OCI-LY1 (cell line): ENCODE data around the gene MARCKSL1.

Experiments used
- H2AFZ ChIP-seq: fragments of 200-600 bp; sonication (generic), shearing (Covaris generic); 2 replicates; pipeline ENCODE4 v1.6.0; 2014; ENCODE audit warnings: antibody characterized with exemption, mild to moderate bottlenecking, low read length
- H3F3A ChIP-seq: fragments of 200-600 bp; sonication (generic), shearing (Covaris generic); 2 replicates; pipeline ENCODE4 v1.6.0; 2014; ENCODE audit warnings: mild to moderate bottlenecking, antibody characterized with exemption, low read length, moderate library complexity; ENCODE audit not compliant: insufficient read depth
- H3K27ac ChIP-seq: fragments of 200-600 bp; sonication (generic); 2 replicates; pipeline ENCODE4 v1.5.1; 2014; ENCODE audit warnings: low read length, mixed run types, mild to moderate bottlenecking, low read depth; ENCODE audit not compliant: poor library complexity, severe bottlenecking
- H3K27me3 ChIP-seq: fragments of 200-600 bp; sonication (generic); 2 replicates; pipeline ENCODE4 v1.6.0; 2014; ENCODE audit warnings: antibody characterized with exemption, mild to moderate bottlenecking, low read length, moderate library complexity; ENCODE audit not compliant: insufficient read depth
- H3K36me3 ChIP-seq: fragments of 200-600 bp; sonication (generic); 2 replicates; pipeline ENCODE4 v1.6.1; 2014; ENCODE audit warnings: mild to moderate bottlenecking, antibody characterized with exemption, low read length, moderate library complexity, mixed read lengths; ENCODE audit not compliant: insufficient read depth
- H3K4me1 ChIP-seq: fragments of 200-600 bp; sonication (generic); 2 replicates; pipeline ENCODE4 v1.5.1; 2014; ENCODE audit warnings: mild to moderate bottlenecking, low read length, moderate library complexity; ENCODE audit not compliant: insufficient read depth, severe bottlenecking
- H3K4me2 ChIP-seq: fragments of 200-600 bp; sonication (generic), shearing (Covaris generic); 2 replicates; pipeline ENCODE4 v1.6.1; 2014; ENCODE audit warnings: low read length
- H3K4me3 ChIP-seq: fragments of 200-600 bp; sonication (generic); 2 replicates; pipeline ENCODE4 v1.5.1; 2014; ENCODE audit warnings: low read length, low read depth, mild to moderate bottlenecking, mixed read lengths; ENCODE audit not compliant: poor library complexity, severe bottlenecking
- H3K79me2 ChIP-seq: fragments of 200-600 bp; shearing (Covaris generic); 2 replicates; pipeline ENCODE4 v1.6.1; 2016; ENCODE audit warnings: mixed run types, low read length, mixed read lengths; ENCODE audit not compliant: insufficient read depth
- H3K9ac ChIP-seq: fragments of 200-600 bp; sonication (generic), shearing (Covaris generic); 2 replicates; pipeline ENCODE4 v1.6.1; 2014; ENCODE audit warnings: mild to moderate bottlenecking, low read length, mixed read lengths
- H3K9me2 ChIP-seq: fragments of 200-600 bp; sonication (generic), shearing (Covaris generic); 2 replicates; pipeline ENCODE4 v1.6.1; 2014; ENCODE audit warnings: low read depth, mild to moderate bottlenecking, low read length, mixed read lengths
- H3K9me3 ChIP-seq: fragments of 200-600 bp; shearing (Covaris generic); 2 replicates; pipeline ENCODE4 v1.6.1; 2014; ENCODE audit warnings: low read length, mixed read lengths
- H4K20me1 ChIP-seq: fragments of 200-600 bp; sonication (generic), shearing (Covaris generic); 2 replicates; pipeline ENCODE4 v1.6.0; 2016; ENCODE audit warnings: mild to moderate bottlenecking, low read length; ENCODE audit not compliant: insufficient read depth
- EZH2 ChIP-seq: fragments of 200-600 bp; sonication (generic), shearing (Covaris generic); IDR thresholded peaks from 2 replicates; pipeline ENCODE4 v1.8.0; 2017; ENCODE audit warnings: borderline replicate concordance, mixed run types, mild to moderate bottlenecking, antibody characterized with exemption, low read length, moderate library complexity, mixed read lengths
- TF ChIP-seq, protein P1 (sequence below): fragments of 200-600 bp; sonication (generic), shearing (Covaris generic); IDR thresholded peaks from 2 replicates; pipeline ENCODE4 v1.5.1; 2017; ENCODE audit warnings: mild to moderate bottlenecking, antibody characterized with exemption, low read length, moderate library complexity, mixed read lengths

The MARCKSL1 gene

DNA sequence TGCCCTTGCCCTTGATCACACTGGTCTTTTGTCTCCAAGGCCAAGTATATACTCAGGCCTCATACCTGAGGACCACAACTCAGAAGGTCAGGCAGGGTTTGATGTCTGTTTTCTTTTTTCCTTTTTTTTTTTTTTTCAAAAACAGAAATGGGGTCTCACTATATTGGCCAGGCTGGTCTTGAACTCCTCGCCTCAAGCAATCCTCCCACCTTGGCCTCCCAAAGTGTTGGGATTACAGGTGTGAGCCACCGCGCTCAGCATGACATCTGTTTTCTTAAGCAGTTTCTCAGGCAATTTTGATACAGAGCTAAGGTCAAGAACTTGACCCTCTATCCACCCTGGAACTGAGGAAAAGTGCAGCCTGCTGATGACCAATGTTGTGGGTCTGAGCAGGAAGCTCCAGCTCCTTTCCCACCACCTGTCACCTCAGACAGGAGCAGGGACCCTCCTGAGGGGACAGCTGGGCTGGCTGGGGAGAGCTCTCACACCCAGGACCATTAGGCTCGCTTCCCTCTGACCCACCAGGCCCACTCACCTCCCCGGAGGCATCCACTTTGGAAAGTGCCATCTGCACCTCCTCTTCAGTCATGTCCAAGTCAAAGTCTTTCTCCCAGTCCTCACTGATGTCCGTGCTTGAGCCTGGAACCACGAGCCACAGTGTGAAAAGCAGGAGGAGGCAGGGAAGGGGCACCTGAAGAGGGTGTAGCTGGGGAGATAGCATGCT is 32.0 kb upstream of the MARCKSL1 start:
- Histone ChIP-seq H3K36me3 (peaks cover 61% of the 10 kb centered on the region), H3K9me2 (no peaks in the 10 kb centered on the region), H3K27ac (no peak overlapping the region), H3K4me3 (no peak overlapping the region), H3K9ac (no peak overlapping the region), H4K20me1 (no peaks in the 10 kb centered on the region), H2AFZ (no peak overlapping the region), H3K9me3 (no peaks in the 10 kb centered on the region), H3K4me2 (no peak overlapping the region), H3K4me1 (no peaks in the 10 kb centered on the region), H3F3A (no peaks in the 10 kb centered on the region), H3K27me3 (no peaks in the 10 kb centered on the region), H3K79me2 (no peaks in the 10 kb centered on the region)
- no peak for TF ChIP-seq EZH2
- TF ChIP-seq, protein P1, sequence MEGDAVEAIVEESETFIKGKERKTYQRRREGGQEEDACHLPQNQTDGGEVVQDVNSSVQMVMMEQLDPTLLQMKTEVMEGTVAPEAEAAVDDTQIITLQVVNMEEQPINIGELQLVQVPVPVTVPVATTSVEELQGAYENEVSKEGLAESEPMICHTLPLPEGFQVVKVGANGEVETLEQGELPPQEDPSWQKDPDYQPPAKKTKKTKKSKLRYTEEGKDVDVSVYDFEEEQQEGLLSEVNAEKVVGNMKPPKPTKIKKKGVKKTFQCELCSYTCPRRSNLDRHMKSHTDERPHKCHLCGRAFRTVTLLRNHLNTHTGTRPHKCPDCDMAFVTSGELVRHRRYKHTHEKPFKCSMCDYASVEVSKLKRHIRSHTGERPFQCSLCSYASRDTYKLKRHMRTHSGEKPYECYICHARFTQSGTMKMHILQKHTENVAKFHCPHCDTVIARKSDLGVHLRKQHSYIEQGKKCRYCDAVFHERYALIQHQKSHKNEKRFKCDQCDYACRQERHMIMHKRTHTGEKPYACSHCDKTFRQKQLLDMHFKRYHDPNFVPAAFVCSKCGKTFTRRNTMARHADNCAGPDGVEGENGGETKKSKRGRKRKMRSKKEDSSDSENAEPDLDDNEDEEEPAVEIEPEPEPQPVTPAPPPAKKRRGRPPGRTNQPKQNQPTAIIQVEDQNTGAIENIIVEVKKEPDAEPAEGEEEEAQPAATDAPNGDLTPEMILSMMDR = no peak

DNA sequence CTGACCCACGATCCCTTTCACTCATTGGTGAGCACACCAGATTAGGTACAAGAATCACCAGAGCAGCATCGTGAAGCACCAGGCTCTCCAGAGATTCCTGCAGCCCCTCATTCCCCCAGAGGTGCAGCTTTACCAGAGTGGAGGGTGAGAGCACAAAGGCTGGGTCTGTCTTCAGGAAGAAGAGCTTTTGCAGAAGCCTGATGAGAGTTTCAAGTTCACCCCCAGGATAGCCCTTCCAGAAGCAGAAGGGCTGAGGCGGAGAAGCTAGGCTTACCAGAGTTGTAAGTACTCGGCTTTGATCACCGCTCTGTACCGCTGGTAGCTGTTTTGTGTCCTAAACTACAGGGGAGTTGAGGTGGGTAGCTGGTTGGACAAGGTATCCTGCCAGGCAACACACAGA is 29.4 kb upstream of the MARCKSL1 start:
- Histone ChIP-seq H2AFZ (no peak overlapping the region), H3F3A (no peaks in the 10 kb centered on the region), H3K27ac (no peak overlapping the region), H3K27me3 (no peaks in the 10 kb centered on the region), H3K79me2 (no peaks in the 10 kb centered on the region), H3K4me2 (no peak overlapping the region), H3K4me3 (no peak overlapping the region), H3K9me3 (no peaks in the 10 kb centered on the region), H4K20me1 (no peaks in the 10 kb centered on the region), H3K36me3 (peaks cover 47% of the 10 kb centered on the region), H3K9ac (no peak overlapping the region), H3K9me2 (no peaks in the 10 kb centered on the region), H3K4me1 (peaks cover 6% of the 10 kb centered on the region)
- TF ChIP-seq EZH2 = no peak
- TF ChIP-seq, protein P1 = no peak

DNA sequence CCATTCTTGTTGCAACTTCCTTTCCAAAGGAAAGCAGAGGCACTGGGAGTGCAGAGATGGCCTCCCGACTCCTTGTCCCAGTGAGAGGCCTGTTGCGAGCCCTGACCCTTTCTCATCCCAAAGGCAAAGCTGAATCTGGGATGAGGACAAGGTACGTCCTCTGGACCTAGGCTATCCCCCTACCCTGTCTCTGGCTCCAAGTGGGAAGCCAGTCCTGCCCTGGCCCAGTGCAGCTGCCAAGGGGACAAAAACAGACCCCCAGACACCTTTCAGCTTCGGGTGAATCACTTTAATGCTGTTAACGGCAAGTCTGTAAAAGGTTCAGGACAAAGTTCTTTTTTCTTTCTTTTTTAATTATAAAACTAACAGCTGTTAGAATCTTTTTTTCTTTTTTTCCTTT is 28.8 kb upstream of the MARCKSL1 start:
- Histone ChIP-seq H3K27ac (no peak overlapping the region), H3K36me3 (peaks cover 47% of the 10 kb centered on the region), H3K79me2 (no peaks in the 10 kb centered on the region), H4K20me1 (no peaks in the 10 kb centered on the region), H3K9me3 (no peaks in the 10 kb centered on the region), H3K4me3 (no peak overlapping the region), H3K9ac (no peak overlapping the region), H3K9me2 (no peaks in the 10 kb centered on the region), H3K4me1 (peaks cover 11% of the 10 kb centered on the region), H2AFZ (no peak overlapping the region), H3K27me3 (no peaks in the 10 kb centered on the region), H3F3A (no peaks in the 10 kb centered on the region), H3K4me2 (no peak overlapping the region)
- TF ChIP-seq, protein P1 = no peak
- no peak for TF ChIP-seq EZH2
